ENCODE results near the gene PLXDC2.

- no peak for TF ChIP-seq CTCF (IDR thresholded peaks at IDR 0.05)
- no peak for TF ChIP-seq EZH2 (IDR thresholded peaks at IDR 0.05; ENCODE audit: borderline replicate concordance, insufficient read depth, low read depth, low read length, poor library complexity, severe bottlenecking)
Measured at GRCh38 chr10:20247454-20247853, 431.2 kb downstream of the PLXDC2 start.

Data from B cell (primary cell).